ENCODE data around the gene MAPK11. TPM values are rescaled to one million over a fixed set of nuclear protein-coding genes. Genes with fewer than 3 reads are reported as not detected.

The MAPK11 gene
- polyA plus RNA-seq, 4 donors = 6.0 to 9.7 (median 7.9) TPM

DNA sequence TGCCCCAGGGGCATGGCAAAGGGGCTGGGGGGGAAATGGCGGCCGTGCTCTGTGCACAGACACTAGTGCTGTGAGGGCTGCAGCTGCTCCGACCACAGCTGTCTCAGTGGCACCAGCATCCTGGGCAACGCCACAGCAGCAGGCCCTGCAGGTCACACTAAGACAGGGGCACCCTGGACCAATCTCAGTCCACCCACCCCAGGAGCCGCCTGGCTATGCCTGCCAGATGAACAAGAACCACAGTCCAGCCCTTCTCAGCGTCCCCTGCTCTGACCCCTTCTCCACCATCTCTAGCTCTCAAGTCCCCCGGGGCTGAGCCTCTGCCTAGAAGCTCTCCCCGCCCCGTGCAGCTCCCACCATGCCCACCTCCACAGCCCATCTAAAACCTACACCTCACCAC lies 41.8 kb downstream of the MAPK11 start:
- DNase-seq (ENCODE audit: low read depth in 4 of 4, low spot score in 3 of 4) = no peak

GRCh38 chr22:50227579-50228215 lies 42.5 kb downstream of the MAPK11 start:
- DNase-seq (ENCODE audit: low read depth in 4 of 4, low spot score in 3 of 4) = no peak

- DNase-seq (ENCODE audit: low read depth in 4 of 4, low spot score in 3 of 4) = no peak
Measured at GRCh38 chr22:50226875-50227165, 43.4 kb downstream of the MAPK11 start.

DNA sequence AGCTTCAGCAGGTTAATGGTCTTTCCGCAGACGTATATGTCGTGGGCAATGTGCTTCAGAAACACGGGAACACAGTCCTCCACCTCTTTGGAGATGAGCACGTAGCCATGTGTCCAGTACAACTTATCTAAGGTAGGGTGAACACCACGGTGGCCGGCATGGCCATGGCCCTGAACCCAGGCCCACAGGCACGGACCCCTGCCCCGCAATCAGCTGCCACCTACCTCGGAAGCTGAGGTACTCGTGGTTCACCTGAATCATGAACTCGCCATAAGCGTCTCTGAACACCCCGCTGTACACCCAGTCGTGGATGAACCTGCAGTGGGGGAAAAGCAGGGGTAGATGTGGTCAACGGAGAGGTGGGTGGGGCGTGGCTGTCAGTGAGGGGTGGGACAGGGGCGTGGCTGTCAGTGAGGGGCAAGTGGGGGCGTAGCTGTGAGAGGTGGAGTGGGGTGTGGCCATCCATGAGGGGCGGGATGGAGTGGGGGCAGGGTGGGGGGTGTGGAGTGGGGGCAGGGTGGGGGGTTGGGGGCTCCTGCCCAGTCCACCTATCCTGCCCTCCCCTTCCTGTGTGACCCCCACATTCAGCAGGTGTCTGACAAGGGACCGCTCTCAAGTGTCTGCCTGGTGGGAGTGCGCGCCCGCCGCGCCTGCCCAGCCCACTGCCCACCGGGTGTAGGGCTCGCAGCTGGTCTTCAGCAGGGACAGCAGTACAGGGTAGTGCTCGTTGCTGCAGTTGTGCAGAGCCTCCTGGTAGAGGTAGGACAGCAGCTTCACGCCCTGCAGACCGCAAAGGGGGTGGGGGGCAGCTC lies 43.9 kb downstream of the MAPK11 start:
- DNase-seq (ENCODE audit: low read depth in 4 of 4, low spot score in 3 of 4) = no peak

GRCh38 chr22:50225200-50225969 lies 44.8 kb downstream of the MAPK11 start:
- DNase-seq (ENCODE audit: low read depth in 4 of 4, low spot score in 3 of 4) = no peak

- no peak for DNase-seq (ENCODE audit: low read depth in 4 of 4, low spot score in 3 of 4)
Measured at GRCh38 chr22:50224071-50224470, 46.1 kb downstream of the MAPK11 start.

DNA sequence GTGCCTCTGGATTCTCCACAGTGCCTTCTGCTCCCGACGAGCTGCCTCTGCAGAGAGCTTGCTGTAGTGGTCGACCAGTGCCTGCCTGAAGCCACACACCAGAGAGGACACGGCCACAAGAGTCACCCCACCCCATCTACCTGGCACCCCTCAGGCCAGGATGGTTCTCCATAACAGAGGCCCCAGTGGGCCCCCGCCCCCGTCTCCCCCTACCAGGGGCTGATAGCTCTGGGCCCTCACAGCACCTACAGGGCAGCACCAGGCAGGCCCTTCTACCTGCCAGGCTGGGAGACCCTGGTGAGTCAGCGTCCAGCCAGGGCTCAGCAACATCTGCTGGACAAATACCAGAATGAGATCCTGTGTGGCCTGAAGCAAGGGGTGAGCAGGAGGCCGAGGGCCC lies 47.7 kb downstream of the MAPK11 start:
- DNase-seq (ENCODE audit: low read depth in 4 of 4, low spot score in 3 of 4) = no peak

- no peak for DNase-seq (ENCODE audit: low read depth in 4 of 4, low spot score in 3 of 4)
Measured at GRCh38 chr22:50221410-50222300, 48.5 kb downstream of the MAPK11 start.

- no peak for DNase-seq (ENCODE audit: low read depth in 4 of 4, low spot score in 3 of 4)
Measured at GRCh38 chr22:50220603-50221409, 49.4 kb downstream of the MAPK11 start.

DNA sequence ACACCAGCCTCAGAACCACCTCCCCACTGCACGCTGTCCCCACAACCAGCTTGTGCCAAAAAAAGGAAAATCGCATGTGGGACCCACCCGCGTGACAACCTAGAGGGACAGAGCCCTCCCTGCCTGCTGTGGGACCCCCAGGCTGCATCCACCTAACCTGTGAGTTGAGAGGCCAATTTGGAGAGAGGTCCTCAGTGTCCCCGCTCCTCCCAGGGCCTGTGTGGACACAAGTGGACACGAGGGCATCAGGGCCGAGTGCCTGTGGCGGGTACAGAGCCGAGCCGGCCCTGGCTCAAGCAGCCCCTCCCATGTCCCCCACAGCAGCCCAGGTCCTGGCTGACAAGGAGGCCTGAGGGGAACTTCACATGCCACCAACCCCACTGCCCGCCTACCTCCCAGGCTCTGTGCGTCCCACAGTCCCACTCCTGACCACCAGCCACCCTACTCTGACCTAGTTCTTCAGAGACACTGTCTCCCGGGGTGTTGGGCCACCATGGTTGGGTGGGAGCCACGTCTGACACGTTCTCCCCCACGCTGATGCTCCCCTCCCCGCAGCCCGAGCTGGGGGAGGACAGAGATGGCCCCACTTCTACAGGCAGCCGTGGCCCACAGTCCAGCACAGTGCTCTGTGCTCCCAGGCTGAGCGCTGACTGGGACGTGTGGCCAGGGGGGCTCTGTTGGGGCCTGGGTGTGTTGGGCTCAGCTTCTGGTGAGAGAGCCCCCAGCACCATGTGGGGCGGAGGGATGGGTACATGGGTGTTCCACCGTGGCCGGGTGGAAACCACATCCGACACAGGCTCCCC lies 50.2 kb downstream of the MAPK11 start:
- no peak for DNase-seq (ENCODE audit: low read depth in 4 of 4, low spot score in 3 of 4)

DNA sequence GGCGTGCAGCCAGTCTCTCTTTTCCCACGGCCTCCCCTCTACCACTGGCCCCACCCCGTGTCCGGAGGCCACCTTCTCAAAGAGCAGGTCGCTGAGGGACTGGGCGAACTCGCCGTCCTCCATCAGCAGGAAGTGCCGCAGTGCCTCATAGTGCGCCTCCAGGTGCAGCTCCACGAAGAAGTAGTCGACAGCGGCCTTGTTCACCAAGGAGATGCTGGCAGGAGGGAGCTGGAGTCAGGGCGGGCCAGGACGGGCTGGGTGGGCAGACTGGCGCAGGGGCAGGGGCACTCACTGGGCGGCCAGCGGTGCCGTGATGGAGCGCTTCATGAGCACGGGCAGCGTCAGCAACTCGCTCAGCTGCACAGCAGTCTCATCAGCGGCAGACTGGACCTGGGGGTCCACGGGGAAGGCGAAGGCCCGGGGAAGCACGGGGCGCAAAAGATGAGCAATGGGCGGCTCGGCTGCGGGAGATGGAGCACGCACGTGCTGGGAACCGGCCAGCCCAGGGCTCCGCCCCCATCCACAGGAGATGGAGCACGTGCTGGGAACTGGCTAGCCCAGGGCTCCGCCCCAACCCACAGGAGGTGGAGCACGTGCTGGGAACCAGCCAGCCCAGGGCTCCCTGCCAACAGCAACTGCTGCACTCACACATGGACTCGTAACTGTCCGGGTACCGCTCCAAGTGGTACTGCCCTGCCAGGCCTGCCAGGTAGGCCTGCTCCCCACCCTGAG lies 51.0 kb downstream of the MAPK11 start:
- no peak for DNase-seq (ENCODE audit: low read depth in 4 of 4, low spot score in 3 of 4)

DNA sequence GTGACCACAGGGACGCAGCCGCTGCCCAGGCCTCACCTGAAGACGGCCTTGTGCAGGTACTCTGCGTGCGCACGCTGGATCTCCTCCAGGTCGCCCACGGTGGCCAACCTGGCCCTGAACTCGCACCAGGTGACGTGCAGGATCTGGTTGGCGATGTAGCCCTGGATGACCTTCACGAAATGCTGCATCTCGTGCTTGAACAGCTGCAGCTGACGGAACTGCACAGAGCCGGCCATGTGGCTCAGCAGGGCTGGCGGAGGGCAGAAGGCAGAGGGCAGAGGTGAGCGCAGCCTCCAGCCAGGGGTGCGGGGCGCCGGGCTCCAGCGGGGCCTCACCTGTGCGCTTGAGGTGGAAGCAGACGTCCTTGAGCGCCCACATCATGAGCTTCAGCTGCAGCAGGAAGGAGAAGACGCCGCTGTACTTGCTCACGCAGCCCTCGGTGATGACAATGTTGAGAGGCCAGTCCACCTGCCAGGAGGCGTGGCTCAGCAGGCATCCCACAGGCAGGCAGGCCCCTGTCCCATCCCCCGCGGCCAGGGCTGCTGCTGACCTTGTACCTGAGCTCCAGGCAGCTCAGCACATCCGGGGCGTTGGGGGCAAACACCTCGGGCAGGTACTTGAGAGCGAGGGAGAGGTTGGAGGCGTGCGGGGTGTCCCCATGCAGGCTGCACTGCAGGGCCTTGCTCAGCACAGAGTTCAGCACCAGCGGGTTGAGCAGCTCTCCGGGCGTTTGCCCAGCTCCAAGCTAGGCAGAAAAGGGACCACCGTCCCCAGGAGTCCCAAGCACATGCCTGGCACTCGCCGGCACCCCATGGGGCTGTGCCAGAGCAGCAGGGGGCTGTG lies 51.8 kb downstream of the MAPK11 start:
- no peak for DNase-seq (ENCODE audit: low read depth in 4 of 4, low spot score in 3 of 4)

DNA sequence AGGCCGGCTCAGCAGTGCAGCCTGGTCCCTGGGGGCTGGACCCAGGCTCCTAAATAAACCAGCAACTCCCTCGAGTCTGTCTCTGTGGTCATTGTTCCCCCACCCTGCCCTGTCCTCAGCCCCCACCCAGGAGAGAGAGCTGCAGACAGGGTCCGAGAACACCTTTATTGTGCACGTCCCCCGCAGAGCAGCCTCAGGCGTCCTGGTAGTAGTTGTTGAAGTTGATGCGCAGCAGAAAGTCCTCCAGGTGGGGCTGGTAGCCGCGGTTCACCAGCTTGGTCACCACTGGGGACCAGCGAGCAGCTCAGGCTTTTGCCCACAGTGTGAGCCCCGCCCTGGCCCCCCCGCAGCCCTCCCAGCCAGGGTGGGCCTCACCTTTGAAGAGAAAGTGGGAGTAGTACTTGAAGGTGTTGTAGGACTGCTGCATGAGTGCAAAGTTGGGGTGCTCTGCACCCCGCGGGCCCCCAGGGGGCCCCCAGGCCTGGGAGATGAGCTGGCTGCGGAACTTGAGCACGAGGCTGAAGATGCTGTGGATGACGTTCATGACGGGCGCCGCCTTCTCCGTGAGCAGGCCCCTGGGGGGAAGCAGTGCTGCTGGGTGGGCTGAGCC lies 52.5 kb downstream of the MAPK11 start:
- DNase-seq (ENCODE audit: low read depth in 4 of 4, low spot score in 3 of 4) = no peak

DNA sequence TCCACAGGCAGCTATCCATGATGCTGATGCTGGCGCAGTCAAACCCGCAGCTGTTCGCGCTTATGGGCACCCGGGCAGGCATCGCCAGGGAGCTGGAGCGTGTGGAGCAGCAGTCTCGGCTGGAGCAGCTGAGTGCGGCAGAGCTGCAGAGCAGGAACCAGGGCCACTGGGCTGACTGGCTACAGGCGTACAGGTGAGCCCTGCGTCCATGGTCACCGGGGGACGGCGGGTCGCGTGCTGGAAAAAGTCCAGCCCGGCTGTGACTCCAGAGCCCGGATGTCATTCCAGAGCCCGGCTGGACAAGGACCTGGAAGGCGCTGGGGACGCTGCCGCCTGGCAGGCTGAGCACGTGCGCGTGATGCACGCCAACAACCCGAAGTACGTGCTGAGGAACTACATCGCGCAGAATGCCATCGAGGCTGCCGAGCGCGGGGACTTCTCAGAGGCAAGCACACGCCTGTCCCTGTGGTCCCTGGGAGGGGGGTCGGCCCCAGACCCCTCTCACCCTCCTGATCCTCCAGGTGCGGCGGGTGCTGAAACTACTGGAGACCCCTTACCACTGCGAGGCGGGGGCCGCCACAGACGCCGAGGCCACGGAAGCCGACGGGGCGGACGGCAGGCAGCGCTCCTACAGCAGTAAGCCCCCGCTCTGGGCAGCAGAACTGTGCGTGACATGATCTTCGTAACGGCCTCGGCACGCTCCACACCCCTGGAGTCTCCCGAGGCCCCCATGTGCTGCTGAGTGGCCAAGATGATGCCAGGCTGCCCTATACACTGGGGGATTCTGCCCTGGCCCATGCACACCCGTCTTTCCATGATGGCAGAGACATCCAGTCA lies 53.3 kb downstream of the MAPK11 start:
- no peak for DNase-seq (ENCODE audit: low read depth in 4 of 4, low spot score in 3 of 4)

GRCh38 chr22:50216055-50216683 lies 54.0 kb downstream of the MAPK11 start:
- no peak for DNase-seq (ENCODE audit: low read depth in 4 of 4, low spot score in 3 of 4)

Data from left renal pelvis (tissue), 4 donors.